Caco-2 (cell line): Measurements from ENCODE around the gene ERCC6L. TPM values are rescaled to one million over a fixed set of nuclear protein-coding genes. Genes with fewer than 3 reads are reported as not detected.
"Not testable (repeated sequence)": the region's sequence is repeated elsewhere in the genome, so short reads cannot be mapped to it uniquely, and the experiment has no call there.

Experiments used
- BruUV-seq: library from RNA; stranded (reverse); fragments of 400-500 nt; replicated peaks from 2 replicates; lab custom pipeline; 2021; lab: Mats Ljungman, UMichigan
- CTCF ChIA-PET: fragments of 300-600 bp; sonication (Branson Sonifier 250); formaldehyde crosslinking; loops from one replicate; lab custom pipeline; 2022; ENCODE audit warnings: antibody characterized with exemption; lab: Charles Lee
- POLR2A ChIA-PET: fragments of 300-600 bp; sonication (Branson Sonifier 250); formaldehyde crosslinking; loops from one replicate; lab custom pipeline; 2022; ENCODE audit warnings: antibody characterized with exemption; lab: Charles Lee
- DNase-seq, 2 experiments: peaks; one replicate each; pipeline versions ENCODE4 v3.0.0 to v3.0.0-alpha.2; 2020 to 2022
- H3K27me3 ChIP-seq: replicated peaks from 2 replicates; pipeline ENCODE4 v1.6.0; 2011; ENCODE audit warnings: low read length; ENCODE audit not compliant: control insufficient read depth, insufficient read depth
- H3K36me3 ChIP-seq: 2 replicates; pipeline ENCODE4 v1.5.1; 2011; ENCODE audit warnings: low read length; ENCODE audit not compliant: control insufficient read depth, insufficient read depth
- H3K4me1 ChIP-seq: fragments of 250-450 bp; sonication (Bioruptor Pico); 2 replicates; pipeline ENCODE4 v1.5.1; 2020; ENCODE audit warnings: mild to moderate bottlenecking
- H3K4me3 ChIP-seq: 2 replicates; pipeline ENCODE4 v1.5.1; 2011; ENCODE audit warnings: low read depth, mild to moderate bottlenecking, control low read depth, low read length
- H3K9me3 ChIP-seq: fragments of 250-450 bp; sonication (Bioruptor Pico); 2 replicates; pipeline ENCODE4 v1.5.1; 2020; ENCODE audit warnings: mild to moderate bottlenecking, moderate library complexity
- H3K27ac Mint-ChIP-seq: one replicate; pipeline ENCODE4 v1.8.0; 2022; ENCODE audit warnings: mixed read lengths; ENCODE audit not compliant: unreplicated experiment
- H3K27me3 Mint-ChIP-seq: one replicate; pipeline ENCODE4 v1.8.0; 2022; ENCODE audit warnings: mixed read lengths; ENCODE audit not compliant: insufficient read depth, unreplicated experiment
- H3K36me3 Mint-ChIP-seq: one replicate; pipeline ENCODE4 v1.8.0; 2022; ENCODE audit warnings: mild to moderate bottlenecking, mixed read lengths; ENCODE audit not compliant: insufficient read depth, unreplicated experiment
- H3K4me1 Mint-ChIP-seq: one replicate; pipeline ENCODE4 v1.8.0; 2022; ENCODE audit warnings: low read depth, mixed read lengths; ENCODE audit not compliant: unreplicated experiment
- H3K4me3 Mint-ChIP-seq: one replicate; pipeline ENCODE4 v1.8.0; 2022; ENCODE audit warnings: mild to moderate bottlenecking, moderate library complexity, mixed read lengths; ENCODE audit not compliant: unreplicated experiment
- H3K9me3 Mint-ChIP-seq: one replicate; pipeline ENCODE4 v1.8.0; 2022; ENCODE audit warnings: mixed read lengths; ENCODE audit not compliant: unreplicated experiment
- CTCF ChIP-seq, 2 experiments: fragments of 200-600 bp in 1 of 2; IDR thresholded peaks; 1 replicate in 1 of 2; 2 replicates in 1 of 2; pipeline versions ENCODE4 v1.5.1 to v1.8.0; 2011 to 2022; ENCODE audit warnings: antibody characterized with exemption in 1 of 2, control low read depth in 1 of 2, inconsistent platforms in 1 of 2, low read depth in 1 of 2, low read length in 1 of 2, mild to moderate bottlenecking in 1 of 2, moderate library complexity in 1 of 2; ENCODE audit not compliant: insufficient read depth in 1 of 2, severe bottlenecking in 1 of 2, unreplicated experiment in 1 of 2
- intact Hi-C: fragments of 100-400 bp; cut with micrococcal nuclease; formaldehyde crosslinking; loops from one replicate; pipeline ENCODE4 v1.10.0; 2022; ENCODE audit not compliant: unreplicated experiment
- total RNA-seq: library from RNA; stranded (reverse); gene quantifications from 2 replicates; pipeline ENCODE4 v1.2.3, GENCODE V29; 2022

ERCC6L gene
- total RNA-seq, 1 experiment from 2014 or later, result 9.7 TPM

GRCh38 chrX:72180539-72180938 is 58.3 kb downstream of the ERCC6L start:
- TF ChIP-seq CTCF (IDR thresholded peaks at IDR 0.05; ENCODE audit: insufficient read depth in 1 of 2, low read depth in 1 of 2, low read length in 1 of 2, severe bottlenecking in 1 of 2, unreplicated experiment in 1 of 2), result no peak
- ChIA-PET POLR2A (interaction anchor here (1.4 to 2.0 kb wide), 2 partner anchors 58 to 96 kb away, joined by 5 to 14 read pairs; partner anchors contain the start of genes ERCC6L and RPS4X), CTCF (interaction anchor here (1.4 kb wide), 1 partner anchor 97 kb away, joined by 3 read pairs; the partner anchor contains the start of gene RPS4X)
- BruUV-seq, result no TSS peak
- no peaks in the 10 kb centered on the region for H3K9me3 ChIP-seq
- H3K27me3 ChIP-seq, result no peaks in the 10 kb centered on the region
- H3K4me1 Mint-ChIP-seq, result no peaks in the 10 kb centered on the region
- H3K36me3 ChIP-seq, result no peaks in the 10 kb centered on the region
- H3K27ac Mint-ChIP-seq, result no peak overlapping the region
- no peaks in the 10 kb centered on the region for H3K27me3 Mint-ChIP-seq
- no peak for DNase-seq
- H3K9me3 Mint-ChIP-seq, result no peaks in the 10 kb centered on the region
- peak overlapping the region; percentile 34 for H3K4me3 ChIP-seq
- H3K4me1 ChIP-seq, result no peaks in the 10 kb centered on the region
- no peaks in the 10 kb centered on the region for H3K36me3 Mint-ChIP-seq
- intact Hi-C loops, result no loop called here
- H3K4me3 Mint-ChIP-seq, result no peak overlapping the region

- H3K9me3 ChIP-seq, result no peaks in the 10 kb centered on the region
- H3K27me3 Mint-ChIP-seq, result no peaks in the 10 kb centered on the region
- POLR2A ChIA-PET, result no interaction called here
- intact Hi-C loops, result no loop called here
- no peak overlapping the region for H3K4me3 Mint-ChIP-seq
- no peaks in the 10 kb centered on the region for H3K4me1 Mint-ChIP-seq
- no peak for TF ChIP-seq CTCF (IDR thresholded peaks at IDR 0.05; ENCODE audit: insufficient read depth in 1 of 2, low read depth in 1 of 2, low read length in 1 of 2, severe bottlenecking in 1 of 2, unreplicated experiment in 1 of 2)
- no peaks in the 10 kb centered on the region for H3K36me3 ChIP-seq
- CTCF ChIA-PET, result no interaction called here
- DNase-seq, result no peak
- H3K27me3 ChIP-seq, result no peaks in the 10 kb centered on the region
- no peaks in the 10 kb centered on the region for H3K4me1 ChIP-seq
- no peak overlapping the region for H3K4me3 ChIP-seq
- no TSS peak for BruUV-seq
- no peaks in the 10 kb centered on the region for H3K9me3 Mint-ChIP-seq
- no peak overlapping the region for H3K27ac Mint-ChIP-seq
- H3K36me3 Mint-ChIP-seq, result no peaks in the 10 kb centered on the region
Observed at GRCh38 chrX:72176981-72177380, 61.8 kb downstream of the ERCC6L start.

GRCh38 chrX:72176289-72176688 is 62.5 kb downstream of the ERCC6L start:
- H3K27me3 Mint-ChIP-seq, BruUV-seq, CTCF ChIA-PET, intact Hi-C loops, POLR2A ChIA-PET, H3K4me1 Mint-ChIP-seq, H3K27me3 ChIP-seq, H3K4me3 Mint-ChIP-seq, H3K27ac Mint-ChIP-seq, DNase-seq, H3K9me3 ChIP-seq, H3K9me3 Mint-ChIP-seq, H3K36me3 Mint-ChIP-seq, H3K4me3 ChIP-seq, H3K4me1 ChIP-seq, H3K36me3 ChIP-seq: not testable (repeated sequence)
